Stimulated activated CD4-positive, alpha-beta T cell treated with anti-CD3 and anti-CD28 coated beads, Interleukin-4, amount 100 ng/mL, for 4 hours (primary cell): ENCODE data around the gene RNF169.

ENCODE experiments used
- DNase-seq, 2 experiments: peaks; one replicate each; pipeline ENCODE4 v3.0.0-alpha.2; 2020

The RNF169 gene, protein sequence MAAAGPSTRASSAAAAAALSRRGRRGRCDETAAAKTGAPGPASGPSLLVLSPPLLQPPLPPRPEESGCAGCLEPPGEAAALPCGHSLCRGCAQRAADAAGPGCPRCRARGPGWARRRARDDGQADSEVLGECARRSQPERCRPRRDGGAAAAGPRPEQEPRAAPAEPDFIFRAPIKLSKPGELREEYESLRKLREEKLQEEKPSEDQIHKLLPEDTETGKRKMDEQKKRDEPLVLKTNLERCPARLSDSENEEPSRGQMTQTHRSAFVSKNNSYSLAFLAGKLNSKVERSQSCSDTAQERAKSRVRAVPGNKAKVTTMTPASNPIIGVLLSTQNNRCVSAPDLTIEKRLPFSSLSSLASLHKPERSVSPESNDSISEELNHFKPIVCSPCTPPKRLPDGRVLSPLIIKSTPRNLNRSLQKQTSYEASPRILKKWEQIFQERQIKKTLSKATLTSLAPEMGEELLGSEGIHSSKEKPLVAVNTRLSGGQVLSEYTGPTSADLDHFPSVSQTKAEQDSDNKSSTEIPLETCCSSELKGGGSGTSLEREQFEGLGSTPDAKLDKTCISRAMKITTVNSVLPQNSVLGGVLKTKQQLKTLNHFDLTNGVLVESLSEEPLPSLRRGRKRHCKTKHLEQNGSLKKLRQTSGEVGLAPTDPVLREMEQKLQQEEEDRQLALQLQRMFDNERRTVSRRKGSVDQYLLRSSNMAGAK

DNA sequence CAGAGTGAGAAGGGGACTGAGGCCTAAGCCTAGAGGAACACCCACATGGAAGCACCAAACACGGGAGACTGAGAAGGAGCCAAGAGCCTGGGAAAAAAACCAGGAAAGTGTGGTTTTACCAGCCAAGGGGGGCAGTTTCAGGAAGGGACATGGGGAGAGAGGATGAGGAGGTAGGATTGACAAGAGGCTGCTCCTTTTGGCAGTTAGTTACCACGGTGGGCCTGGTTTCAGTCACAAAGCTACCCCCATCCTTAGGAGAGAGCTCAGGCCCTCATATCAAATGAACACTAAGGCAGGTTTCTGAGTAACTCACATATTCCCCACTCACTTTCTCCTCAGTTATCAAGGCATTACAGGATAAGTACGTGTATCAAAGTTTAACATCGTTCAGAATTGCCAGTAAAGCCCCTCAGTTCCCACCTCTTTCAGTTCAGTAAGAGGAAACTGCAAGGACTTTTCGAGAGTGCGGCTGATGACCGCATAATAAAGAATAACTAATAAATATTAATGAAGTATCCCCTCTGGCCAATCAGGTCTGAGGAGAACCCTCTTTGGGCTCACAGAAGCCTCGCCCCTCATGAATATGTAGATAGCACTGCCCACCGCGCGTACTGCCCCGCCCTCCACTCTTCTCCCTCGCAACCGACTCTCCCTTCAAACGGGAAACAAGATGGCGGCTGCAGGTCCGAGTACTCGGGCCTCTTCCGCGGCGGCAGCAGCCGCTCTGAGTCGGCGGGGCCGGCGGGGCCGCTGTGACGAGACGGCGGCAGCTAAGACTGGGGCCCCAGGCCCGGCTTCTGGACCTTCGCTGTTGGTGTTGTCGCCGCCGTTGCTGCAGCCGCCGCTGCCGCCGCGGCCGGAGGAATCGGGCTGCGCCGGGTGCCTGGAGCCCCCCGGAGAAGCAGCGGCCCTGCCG is at the start of gene RNF169:
Gene RNF169, plus strand, starts transcription at position 639 of the 916 bp plus-strand sequence. Its CDS starts 32 bp downstream, at position 671.
- DNase-seq = peak; percentile 81 to 89

DNA sequence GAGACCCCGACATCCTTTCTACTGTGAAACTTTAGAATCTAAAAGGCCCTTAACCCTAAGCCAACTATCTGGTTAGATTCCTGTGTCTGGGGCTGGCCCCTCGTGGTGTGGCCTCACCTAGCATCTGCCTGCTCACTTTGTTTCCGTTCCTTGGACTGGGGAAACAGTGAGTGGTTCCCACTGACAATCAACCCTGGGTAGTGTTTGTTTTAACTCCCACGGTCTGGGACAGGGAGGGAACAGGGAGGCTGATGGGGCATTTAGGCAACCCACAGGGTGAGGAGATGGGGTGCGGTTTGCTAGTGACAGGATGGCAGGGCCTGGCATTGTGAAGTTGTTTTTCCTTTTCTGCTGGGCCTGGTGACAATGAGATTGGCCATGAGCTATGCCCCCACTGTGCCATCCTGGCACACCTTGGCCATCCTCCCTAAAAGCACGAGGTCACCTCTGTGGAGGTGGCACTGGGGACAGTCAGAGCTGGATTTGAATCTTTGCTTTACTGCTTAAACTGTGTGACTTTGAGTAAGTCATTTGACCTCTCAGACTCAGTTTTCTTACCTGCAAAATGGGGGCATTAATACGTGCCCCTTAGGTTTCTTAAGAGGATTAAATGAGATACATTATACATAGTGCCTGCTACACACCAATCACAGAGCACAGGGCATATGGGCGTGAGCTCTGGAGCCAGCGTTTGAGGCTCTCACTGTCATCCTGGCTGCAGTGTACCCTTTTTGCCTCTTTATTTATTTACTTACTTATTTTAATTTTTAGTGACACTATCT is 48.8 kb upstream of the RNF169 start:
- no peak for DNase-seq

DNA sequence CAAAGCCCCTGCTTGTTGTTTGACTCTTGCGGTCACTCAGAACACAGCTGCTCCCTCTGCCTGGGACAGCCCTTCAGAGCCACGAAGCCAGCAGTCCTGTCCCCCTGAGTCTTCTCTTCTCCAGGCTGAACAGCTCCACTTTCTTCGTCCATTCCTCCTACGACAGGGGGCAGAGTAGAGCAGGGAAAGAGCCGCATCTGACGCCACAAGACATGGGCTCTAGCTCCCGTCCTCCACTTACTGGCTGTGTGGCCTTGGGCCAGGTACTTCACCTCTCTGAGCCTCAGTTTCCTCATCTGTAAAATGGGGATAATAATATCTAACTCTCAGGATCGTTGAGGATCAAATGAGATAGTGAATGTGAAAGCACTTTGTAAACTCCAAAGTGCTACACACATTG is 47.3 kb upstream of the RNF169 start:
- no peak for DNase-seq

DNA sequence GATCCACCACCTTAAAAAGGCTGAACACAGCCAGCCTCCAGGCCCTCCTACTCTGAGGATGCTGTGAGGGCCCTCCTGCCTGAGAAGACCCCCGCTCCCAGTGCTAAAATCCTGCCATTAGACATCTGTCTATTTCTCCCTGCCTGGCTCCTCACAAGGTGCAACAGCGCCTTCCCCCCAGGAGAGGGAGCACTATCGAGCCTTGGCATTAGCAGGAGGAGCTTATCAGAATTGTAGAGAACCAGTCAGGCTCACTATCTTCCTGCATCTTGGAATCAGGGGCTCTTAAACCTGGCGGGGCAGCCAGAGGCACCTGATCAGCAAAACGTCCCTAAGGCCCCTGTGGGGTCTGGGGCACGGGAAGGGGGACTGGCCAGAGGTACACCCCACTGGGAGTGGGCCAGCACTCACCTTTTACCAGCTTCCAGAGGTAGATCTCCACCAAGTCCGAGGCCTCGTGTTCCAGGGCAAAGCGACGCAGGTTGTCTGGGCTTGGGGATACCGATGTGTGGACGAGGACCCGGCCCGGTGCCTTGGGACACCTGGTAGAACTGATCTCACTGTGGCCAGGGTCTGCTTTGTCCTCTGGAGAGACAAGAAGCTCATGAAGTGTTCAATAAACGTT is 46.2 kb upstream of the RNF169 start:
- peak; percentile 27 to 34 for DNase-seq

DNA sequence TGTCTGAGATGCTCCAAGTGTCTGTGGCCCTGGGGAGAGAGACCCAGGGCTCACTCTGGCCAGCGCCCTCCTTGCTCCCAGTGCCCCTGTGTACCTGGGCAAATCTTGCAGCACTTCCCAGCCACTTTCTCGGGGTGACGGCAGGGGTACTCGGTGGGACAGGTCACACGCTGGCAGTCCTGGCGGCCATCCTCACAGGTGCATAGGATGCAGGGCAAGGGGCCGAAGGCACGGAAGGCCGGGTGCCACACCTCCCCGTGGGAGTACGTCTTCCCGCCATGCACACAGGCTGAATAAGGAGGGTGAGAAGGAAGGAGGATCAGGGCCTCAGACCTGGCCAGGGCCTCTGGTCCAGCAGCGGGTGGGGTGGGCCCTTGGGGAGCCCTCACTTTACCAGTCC is 45.4 kb upstream of the RNF169 start:
- DNase-seq = no peak

DNA sequence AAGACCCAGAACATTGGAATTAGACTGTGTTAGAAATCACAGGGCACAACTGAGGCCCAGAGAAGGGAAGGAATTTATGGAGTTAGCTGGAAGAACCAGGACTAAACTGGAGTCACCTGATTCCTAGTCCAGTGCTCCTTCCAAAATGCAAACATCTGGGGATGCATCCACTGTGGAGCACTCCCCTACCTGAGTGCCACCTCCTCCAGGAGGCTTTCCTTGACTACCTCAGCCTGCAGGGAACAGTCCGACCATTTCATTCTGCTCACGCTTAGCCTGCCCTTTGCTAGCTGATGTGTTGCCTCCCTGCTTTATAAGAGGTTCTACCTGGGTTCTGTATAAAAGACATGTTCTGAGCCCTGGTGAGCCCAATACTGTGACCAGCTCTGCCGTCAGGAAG is 41.5 kb upstream of the RNF169 start:
- no peak for DNase-seq

DNA sequence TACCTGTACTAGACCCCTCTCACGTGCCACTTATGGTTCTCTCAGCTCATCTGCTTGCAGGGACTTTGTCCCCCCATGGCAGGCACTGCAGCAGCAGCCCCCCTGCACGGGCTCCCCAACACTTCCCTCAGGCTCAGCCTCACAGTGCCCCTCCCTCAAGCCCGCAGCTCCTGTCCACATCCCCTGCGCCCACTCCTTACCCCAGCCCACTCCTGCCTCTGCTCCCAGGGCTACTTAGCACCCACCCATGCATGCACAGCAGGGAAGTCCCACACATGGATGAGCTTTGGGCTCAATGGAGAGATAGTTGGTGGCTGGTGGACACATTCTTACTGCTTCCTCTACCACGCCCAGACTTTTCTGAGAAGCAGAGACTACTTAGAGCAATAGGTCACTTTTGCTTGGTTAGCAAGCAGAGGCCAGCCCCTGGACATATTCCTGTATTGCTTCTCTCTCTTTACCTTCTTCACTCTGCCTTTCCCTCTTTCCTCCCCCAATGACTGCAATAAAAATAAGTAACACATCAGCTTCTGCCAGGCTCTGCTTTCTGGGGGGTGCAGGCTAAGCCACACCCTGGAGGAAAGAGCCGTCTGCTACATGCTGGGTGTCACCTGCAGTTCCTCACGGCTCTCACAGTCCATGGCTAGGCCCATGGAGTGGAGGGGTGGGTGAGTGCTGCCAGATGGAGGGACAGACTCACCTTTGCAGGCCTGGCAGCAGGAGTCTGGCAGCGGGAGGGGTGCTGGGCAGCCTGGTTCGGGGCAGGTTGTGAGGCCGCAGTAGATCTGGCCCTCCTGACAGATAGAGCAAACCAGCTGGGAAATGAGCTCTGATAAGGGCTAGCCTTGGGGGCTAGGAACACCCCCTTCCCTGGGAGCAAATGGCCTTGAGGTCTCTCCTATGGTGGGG is 40.8 kb upstream of the RNF169 start:
- DNase-seq = no peak

DNA sequence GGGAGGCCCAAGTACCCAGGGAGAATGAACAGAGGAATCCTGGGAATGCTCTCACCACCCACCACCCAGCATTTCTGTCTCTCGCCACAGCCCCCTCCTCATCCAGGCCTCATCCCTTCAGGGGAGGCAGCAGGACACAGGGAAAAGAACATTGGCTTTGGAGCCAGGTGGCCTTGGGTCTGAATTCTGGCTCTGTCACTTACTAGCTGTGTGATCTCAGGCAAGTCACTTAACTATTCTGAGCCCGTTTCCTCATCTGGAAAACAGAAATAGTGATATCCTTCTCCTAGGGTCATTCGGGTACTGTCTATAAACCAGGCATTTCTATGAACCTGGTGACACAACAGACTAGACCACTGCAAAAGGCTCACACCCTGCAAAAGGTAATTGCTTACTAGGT is 39.5 kb upstream of the RNF169 start:
- no peak for DNase-seq

DNA sequence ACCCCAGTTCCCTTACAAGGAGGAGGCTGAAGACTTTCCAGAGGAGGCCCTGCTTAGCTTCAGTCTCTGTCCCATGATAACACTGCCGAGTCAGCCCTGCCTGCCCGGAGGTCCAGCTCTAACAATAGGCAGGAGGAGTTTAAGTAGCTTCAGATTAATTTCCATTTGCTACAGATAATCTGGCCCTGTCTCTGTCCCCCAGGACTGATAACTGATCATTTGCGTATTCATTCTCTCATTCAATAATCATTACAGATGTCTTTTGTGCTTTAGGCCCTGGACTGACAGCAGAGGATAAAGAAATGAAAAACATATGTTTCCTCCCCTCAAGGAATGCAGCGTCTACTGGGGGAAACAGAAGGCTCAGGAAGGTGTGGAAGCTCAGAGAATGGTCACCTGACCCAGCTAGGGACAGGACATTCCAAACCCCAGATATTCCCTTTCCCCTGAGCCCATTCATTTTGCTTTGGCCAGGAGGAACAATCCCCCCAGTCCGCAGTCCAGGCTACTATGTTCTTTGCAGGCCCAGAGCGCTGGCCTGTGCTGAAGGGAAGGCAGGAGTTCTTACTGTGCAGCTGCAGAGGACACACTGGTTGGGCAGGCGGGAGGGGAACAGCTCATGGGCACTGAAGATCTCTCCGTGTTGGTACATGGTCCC is 38.2 kb upstream of the RNF169 start:
- DNase-seq = no peak

DNA sequence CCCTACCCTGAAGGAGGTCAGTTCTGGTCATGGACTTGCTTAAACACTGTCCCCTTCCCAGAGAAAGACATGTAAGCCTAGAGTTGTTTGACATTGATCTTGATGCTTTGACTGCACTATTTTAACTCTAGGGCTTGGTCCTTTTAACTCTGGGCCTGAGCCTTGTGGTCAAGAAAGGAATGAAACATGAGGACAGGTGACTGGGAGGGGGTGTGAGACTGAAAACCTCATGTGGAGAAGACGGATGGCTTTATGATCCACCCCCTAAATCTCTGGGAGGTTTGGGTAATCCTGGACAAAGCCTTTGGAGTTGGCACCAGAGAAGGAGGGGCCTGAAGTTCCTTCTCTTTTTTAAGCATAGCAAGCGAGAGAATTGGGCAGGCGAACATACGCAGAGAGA is 35.0 kb upstream of the RNF169 start:
- DNase-seq = no peak

DNA sequence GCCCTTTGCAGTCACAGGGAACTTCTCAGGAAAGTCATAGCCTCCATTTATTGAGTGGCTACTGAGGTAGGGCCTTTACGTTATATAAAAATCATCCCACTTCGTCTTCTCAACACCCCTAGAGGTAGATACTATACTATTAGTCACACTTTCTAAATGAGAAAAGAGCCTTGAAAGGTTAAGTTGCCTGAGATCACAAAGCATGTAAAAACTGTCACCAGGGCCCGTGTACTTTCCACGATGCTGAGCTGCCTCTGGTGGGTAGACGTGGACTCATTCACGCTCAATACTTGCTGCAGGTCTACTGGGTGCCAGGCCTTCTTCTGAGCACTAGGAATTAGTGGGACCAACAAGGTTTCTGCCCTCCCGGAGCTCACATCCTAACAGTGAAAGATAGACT is 33.7 kb upstream of the RNF169 start:
- no peak for DNase-seq

DNA sequence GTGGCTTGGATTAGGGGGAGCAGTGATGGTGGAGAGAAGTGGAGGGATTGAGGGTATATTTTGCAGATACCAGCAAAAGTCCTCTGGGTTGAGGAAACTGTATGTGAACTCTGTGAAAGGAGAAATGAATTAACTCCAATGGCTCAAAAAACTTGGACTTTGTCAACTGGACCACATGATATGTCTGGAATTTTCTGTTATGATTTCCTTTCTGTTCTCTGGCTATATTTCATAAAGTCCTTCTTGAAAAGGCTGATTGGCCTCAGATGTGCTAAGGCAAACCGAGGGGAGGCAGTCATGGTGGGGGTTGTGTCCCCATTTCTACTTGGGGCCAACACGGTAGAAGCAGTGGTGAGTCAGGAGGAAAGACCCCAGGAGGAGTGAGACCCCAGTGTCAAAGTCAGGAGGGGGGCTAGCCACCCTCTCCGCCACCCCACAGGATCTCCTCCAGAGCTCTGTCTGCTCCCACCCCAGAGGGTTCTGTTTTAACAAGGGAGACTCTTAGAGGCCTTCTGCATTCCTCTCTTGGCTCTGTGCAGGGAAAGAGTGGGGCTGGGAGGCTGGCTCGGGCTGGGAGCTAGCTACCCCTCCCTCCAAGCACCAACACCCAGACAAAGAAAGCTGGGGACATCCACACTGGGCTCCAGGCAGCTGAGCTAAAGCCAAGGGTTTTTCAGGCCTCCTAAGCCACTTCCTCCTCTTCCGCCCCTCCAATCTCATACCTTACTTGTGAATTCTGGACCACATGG is 31.3 kb upstream of the RNF169 start:
- DNase-seq = no peak

DNA sequence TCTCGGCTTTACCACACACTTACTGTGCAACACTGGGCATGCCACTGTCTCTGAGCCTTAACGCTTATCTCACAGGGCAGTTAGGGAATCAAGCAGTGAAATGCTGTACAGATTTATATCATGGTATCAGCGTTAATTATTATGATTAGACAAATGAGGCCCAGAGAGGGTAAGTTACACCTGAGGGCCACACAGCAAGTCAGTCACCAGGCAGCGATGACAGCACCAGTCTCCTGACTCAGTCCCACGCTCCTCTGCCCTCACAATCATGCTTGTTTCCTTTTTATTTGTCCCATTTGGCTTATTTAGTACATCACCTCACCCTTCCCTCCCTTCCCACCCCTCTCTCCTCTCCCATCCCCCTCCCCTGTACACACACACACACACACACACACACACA is 29.6 kb upstream of the RNF169 start:
- DNase-seq = no peak

DNA sequence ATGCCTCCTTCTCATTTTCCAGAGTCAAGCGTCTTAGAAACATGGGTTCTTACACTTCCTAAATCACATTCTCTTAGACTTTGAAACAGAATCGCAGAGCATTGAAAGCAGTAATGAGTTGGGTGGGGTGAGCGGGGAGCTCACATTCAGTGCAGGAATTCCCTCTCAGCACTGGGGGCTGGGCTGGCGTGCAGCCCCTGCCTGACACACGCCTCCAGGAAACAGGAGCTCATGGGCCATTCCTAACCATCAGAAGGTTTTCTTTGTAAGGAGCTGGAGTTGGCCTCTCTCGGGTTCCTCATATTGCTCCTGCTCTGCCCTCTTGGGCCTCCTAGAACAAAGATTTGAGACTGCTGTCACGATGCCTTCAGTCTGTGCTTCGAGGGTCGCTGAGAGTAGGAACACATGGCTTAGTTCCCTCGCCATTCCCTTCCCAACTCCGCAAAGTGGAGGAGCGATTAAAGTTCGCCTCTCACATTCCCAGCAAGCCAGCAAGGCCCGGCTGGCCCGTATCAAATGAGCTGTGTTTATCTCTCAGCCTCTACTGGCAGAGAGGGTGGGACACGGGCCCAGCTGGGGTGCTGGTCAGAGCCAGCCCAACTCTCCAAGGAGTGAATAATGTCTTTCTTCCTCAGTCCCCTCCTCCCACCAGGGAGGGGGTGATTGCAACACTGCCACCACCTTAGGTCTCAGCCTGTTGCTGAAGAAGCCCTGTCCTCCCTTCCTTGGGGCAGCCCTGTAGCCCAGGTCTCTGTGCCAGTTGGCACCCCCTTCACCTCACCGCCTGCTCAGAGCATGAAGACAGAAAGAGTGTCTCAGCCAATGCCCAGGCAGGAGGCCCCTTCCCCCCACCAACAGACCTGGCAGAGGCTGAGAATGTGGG is 27.8 kb upstream of the RNF169 start:
- DNase-seq = no peak

DNA sequence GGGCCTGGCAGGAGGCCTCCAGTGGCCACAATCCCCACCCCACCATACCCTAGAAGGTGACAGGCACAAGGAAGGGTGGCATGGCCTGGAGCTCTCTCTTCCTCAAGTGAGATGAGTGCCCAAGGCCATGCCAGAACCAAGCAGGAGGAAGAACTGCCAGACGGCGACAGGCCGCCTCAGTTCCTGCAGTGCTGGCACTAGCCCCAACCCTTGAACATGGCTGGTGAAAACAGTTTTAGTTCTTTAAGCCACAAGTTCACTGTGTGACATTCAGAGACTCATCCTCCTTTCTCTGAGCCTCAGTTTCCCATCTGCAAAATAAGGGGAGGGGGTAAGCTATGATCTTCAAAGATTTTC is 27.2 kb upstream of the RNF169 start:
- no peak for DNase-seq

DNA sequence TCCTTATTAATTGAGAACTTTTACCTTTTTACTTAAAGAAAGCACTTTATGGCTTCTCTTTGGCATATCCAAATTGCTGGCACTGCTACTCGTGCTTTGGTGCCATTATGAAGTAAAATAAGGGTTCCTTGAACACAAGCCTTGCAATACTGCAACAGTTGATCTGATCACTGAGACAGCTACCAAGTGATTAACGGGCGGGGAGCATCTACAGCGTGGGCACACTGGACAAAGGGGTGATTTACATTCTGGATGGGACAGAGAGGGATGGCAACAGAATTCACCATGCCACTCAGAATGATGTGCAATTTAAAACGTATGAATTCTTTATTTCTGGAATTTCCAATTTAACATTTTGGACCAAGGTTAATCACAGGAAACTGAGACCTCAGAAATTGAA is 25.1 kb upstream of the RNF169 start:
- no peak for DNase-seq

DNA sequence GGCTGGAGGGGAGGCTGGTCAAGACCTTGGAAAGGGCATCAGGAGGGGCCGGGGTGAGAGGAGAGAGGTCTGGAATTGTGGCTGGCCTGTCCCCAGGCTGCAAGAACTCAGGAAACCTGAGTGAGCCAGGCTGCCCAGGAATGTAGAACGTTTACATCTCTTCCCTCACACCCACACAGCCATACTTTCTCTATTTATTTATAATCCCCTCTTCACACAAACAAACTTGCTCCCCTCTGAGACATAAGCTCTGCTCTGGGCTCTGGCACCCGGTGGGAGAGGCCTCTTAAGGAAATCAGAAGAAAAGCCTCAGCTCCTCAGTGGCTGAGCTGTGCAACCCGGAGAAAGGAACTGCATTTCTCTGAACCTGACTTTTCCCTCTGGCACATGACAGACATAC is 22.9 kb upstream of the RNF169 start:
- DNase-seq = no peak

DNA sequence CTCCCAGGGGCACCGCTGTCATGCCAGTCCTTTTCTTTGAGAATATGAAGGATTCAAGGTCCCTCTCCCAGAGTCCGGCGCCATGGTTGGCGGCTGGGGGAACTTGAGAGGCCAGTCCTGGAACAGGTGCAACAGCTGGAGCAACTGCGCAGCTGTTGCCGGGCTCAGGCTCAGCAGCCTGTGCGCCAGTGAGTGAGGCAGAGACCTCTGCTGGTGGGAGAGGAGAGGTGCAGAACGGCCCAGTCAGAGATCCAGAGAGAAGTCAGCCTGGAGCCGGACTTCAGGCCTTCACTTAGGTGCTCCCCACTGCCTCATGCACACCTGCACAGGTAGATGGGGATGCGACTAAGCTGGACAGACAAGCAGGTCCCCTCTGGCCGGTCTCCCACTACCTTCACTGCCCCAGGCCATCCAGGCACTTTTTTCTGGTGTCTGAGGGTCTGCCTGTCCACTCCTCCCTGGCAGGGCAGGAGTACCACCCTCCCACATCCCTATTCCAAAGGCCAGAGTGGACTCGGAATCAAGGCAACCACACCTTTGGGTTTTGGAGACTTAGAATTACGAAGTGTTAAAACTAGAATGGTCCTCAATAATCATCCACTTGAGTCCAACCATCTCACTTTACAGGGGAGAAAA is 22.0 kb upstream of the RNF169 start:
- peak; percentile 45 to 54 for DNase-seq
